ENCODE results near the gene TBC1D22A.

The TBC1D22A gene

DNA sequence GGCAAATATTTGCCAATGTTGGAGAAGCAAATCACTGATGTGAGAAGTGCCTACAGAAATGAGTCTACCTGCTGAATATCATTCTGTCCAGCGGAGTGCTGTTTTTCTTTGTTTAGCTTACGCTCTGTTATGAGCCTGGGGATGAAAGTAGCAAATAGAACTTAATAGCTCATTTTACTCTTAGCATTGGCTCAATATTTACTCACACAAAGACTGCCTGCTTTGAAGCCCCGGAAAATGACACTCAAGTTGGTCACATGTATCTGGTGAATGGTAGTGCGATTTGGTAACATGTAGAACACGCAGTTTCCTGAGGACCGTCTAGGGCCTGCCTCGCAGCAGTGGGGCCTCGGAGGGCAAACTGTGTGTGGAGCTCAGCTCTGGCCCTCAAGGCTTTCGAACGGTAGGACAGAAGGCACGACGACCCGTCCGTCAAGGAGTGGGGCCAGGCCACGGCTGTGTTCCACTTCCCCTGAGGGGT is 38.9 kb downstream of the TBC1D22A start:
- TF ChIP-seq, protein P1, sequence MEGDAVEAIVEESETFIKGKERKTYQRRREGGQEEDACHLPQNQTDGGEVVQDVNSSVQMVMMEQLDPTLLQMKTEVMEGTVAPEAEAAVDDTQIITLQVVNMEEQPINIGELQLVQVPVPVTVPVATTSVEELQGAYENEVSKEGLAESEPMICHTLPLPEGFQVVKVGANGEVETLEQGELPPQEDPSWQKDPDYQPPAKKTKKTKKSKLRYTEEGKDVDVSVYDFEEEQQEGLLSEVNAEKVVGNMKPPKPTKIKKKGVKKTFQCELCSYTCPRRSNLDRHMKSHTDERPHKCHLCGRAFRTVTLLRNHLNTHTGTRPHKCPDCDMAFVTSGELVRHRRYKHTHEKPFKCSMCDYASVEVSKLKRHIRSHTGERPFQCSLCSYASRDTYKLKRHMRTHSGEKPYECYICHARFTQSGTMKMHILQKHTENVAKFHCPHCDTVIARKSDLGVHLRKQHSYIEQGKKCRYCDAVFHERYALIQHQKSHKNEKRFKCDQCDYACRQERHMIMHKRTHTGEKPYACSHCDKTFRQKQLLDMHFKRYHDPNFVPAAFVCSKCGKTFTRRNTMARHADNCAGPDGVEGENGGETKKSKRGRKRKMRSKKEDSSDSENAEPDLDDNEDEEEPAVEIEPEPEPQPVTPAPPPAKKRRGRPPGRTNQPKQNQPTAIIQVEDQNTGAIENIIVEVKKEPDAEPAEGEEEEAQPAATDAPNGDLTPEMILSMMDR (IDR thresholded peaks at IDR 0.05; ENCODE audit: extremely low read depth, missing control alignments) = no peak
- no peak for DNase-seq (ENCODE audit: low spot score)

DNA sequence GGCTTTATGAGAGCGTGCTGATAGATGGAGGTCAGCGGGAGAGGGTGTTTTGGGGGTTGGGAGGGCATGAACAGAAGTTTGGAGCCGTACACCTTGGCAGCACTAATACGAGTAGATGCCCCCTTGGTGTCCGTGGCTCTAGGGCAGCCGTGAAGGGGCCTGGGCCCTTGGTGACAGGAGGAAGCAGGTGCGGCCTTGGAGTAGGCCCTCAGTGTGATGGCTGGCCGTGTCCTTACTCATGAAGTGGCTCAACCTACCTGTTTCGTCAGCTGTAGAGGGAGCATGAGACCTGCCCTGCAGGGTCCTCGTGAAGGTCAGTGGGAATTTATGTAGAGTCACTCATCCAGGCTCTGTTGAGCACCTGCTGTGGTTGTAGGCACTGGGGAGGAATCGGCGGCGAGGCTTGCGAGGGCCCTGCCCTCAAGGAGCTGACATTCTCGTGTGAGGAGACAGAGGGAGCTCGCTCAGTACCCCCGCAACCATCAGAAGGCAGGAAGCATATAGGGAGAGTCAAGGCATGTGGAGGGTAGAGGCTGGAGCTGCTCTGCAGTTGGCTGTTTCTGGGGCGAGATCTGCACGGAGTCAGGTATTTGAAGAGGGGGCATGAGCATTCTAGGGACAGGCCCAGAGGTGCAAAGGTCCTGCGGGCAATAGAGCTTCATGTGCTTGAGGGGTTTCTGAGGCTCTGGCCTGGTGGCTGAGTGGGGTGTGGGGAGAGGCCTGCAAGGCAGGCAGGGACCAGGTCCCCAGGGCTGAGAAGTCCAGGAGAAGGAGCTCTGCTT is 39.6 kb downstream of the TBC1D22A start:
- no peak for DNase-seq (ENCODE audit: low spot score)
- TF ChIP-seq, protein P1 (IDR thresholded peaks at IDR 0.05; ENCODE audit: extremely low read depth, missing control alignments) = no peak

DNA sequence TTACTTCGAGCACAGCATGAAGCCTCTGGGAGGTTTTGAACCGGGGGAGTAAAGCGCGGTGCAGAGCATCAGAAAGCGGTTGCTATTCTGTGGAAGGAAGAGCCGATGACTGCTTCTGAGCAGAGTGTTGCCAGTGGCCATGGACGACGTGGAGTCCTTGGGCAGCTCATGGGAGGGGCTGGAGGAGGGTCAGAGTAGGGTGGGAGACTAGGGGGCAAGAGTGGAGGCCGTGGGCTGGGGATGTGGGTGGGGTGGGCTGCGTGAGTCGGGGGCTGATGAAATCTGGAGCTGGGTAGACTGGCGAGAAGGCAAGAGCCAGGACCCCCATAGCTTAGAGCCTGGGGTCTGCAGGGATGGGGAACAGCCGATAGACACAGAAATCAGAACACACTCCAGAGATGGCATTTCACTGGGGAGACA is 40.2 kb downstream of the TBC1D22A start:
- DNase-seq (ENCODE audit: low spot score) = no peak
- TF ChIP-seq, protein P1 (IDR thresholded peaks at IDR 0.05; ENCODE audit: extremely low read depth, missing control alignments) = no peak

DNA sequence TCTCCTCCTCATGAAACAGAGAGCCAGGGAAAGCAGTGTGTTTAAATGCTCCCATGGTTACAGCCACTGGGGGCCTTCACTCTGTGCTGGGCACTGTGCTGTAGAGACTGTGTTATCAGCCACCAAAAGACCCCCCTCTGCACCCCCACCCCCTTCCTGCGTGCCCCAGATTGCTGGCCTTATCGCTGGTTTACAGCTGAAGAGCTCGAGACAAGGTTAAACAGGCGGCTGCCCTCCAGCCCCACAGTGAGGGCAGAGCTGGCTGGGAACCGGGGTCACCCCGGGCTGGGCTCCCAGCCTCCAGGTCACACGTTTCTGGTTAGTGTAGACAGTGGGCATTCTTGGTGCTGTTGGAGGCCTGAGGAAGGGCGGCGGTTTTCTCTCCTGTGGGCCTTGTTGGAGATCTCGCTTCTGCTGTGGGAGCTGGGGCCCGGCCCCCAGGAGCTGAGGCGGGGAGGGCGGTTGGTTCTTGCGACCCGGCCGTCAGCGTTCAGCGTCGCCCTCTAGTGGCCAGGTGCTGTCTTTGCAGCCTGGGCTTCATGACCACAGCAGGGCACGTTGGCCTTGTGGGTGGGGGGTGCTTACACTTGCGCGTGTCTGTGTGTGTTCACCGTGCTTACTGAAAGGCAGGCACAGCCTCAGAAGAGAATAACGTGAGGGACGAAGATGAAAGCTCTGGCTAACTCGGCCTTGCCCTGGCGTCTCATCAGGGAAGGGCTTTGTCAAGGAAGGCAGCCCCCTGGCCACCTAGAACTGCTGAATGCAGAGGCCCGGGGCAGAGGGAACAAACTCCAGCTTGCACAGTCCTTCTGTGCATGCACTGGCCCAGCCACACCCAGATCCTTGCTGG is 40.8 kb downstream of the TBC1D22A start:
- peak; percentile 84 for DNase-seq (ENCODE audit: low spot score)
- TF ChIP-seq, protein P1 (IDR thresholded peaks at IDR 0.05; ENCODE audit: extremely low read depth, missing control alignments) = peak; percentile 92

DNA sequence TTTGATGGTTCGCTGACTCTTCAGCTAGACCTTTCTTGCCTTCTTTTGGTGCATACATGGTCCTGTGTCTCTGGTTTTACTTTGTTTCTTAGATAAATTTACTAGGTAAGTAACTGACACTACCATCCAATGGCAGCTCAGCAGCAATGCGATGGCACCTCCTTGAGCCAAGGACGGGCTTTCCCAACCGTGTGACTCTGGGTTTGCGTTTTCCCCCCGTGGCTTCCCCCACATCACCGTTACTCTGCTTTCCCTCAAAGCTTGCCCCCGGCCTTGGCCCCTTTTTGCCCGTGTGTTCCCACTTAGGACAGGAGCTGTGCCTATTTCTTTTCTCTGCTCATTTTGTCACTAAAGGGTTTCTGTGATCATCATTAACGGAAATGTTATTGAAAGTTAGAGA is 41.5 kb downstream of the TBC1D22A start:
- TF ChIP-seq, protein P1 (IDR thresholded peaks at IDR 0.05; ENCODE audit: extremely low read depth, missing control alignments) = no peak
- DNase-seq (ENCODE audit: low spot score) = no peak

DNA sequence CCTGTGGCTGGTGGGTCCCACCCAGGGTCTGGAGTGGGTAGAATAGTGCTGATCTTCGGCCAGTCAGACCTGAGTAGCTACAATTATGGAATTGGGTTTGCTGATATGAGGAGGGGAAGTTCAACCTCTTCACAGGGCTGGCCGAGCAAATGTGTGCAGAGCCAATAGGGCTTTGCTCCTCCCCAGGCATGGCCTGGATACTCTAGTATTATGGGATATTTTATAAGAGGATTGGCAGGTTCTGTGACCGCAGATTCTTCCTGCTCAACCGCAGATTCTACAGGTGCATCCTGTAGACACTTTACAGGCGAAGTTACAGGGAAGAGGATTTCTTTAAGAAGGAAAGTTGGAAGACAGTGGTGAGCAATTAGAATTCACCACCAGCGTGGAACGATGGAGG is 44.3 kb downstream of the TBC1D22A start:
- no peak for DNase-seq (ENCODE audit: low spot score)
- TF ChIP-seq, protein P1 (IDR thresholded peaks at IDR 0.05; ENCODE audit: extremely low read depth, missing control alignments) = no peak

DNA sequence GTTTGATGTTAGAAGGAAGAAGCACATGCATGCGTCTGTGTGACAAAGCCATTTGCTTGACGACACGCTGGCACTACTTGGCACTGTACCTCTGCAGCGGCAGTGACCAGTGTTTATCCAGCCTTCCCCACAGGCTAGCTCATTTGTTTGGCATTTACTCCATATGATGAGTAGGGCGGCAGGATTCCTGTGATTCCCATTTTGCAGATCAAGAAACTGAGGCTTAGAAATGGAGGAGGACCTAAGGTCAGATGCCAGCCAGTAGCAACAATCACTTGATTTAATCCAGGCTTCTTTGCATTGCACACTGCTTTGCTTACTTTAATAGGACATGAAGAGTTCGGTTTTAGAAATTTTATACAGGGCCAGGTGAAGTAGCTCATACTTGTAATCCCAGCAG is 45.0 kb downstream of the TBC1D22A start:
- DNase-seq (ENCODE audit: low spot score) = no peak
- TF ChIP-seq, protein P1 (IDR thresholded peaks at IDR 0.05; ENCODE audit: extremely low read depth, missing control alignments) = no peak
